Activated gamma-delta T cell treated with anti-CD3 and anti-CD28 coated beads, Interleukin-2, amount 50 U/mL, for 16 hours (primary cell): Measurements from ENCODE around the gene SEC22C.

ENCODE experiments used
- DNase-seq: peaks from one replicate; pipeline ENCODE4 v3.0.0-alpha.2; 2020; ENCODE audit warnings: low read depth

SEC22C gene

DNA sequence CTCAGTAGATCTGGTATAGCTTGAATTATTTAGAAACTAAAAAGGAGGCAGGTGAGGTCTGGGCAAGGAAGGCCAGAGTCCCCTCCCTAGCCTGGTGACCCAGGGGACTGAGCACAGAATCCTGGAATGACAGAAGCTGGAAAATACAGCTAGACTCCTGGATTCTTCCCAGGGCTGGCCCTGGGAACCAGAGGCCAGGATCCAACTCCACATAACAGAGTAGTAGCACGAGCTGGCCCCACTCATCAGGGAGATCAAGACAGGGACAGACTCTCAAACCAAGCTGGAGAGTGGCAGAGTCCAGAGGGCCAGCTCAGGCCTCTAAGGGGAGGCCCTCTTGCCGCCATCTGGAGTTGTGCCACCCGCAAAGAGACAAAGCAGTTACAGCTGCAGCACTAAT, 68.6 kb downstream of the SEC22C start:
- DNase-seq: no peak

DNA sequence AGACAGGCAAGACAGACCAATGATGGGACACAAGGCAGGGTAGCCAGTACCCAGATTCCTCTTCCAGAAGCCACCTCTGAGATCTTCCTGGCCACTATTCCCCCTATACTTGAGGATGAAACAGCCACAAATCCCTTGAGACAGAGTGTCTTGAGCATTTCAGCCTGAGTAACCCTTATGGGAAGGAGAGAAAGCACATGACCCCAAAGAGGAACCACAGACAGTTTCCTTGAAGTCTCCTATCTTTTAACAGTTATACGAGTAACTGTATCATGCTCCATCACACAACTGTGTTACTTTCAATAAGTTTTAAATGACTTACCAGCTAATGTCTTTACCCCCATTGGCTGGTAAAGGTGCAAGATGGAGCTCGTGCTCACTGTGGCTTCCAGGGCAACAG, 70.0 kb downstream of the SEC22C start:
- no peak for DNase-seq

GRCh38 chr3:42511201-42511600, 70.6 kb downstream of the SEC22C start:
- DNase-seq: no peak

DNA sequence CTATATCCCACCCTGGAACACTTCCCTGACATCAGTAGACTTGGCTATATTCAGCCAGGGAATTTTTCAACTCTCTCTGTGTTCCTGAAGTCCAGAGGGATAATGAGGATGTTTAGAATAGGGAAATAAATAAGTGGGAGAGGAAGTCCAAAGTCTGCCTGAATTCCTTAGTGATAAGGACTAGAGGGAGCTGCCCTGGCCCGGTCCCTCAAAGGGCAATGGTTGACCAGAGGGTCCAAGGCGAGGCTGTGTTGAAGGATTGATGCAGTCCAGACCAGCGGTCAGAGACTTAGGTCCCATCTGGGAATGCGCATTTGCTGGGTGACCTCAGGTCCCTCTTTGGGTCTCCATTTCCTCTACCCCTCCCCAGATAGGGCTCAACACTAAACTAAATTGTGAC, 71.4 kb downstream of the SEC22C start:
- DNase-seq: no peak

DNA sequence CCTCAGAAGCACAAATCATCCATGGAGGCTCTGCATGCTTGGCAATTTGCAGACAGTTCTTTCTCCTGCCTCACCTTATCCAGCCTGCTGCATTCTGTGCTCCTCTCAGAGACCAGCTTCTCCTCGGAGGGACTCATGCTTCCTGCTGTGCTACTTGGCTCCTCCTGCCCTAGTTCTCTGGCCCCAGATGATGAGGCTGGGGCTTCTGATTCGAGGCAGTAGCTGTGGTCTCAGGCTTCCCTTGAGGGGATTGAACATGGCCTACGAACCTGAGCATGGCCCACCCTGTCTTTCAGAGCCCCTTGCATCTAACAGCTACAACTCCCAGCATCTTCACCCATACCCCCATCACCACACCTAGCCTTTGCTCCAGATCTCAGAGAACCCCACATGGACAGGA, 72.7 kb downstream of the SEC22C start:
- no peak for DNase-seq

DNA sequence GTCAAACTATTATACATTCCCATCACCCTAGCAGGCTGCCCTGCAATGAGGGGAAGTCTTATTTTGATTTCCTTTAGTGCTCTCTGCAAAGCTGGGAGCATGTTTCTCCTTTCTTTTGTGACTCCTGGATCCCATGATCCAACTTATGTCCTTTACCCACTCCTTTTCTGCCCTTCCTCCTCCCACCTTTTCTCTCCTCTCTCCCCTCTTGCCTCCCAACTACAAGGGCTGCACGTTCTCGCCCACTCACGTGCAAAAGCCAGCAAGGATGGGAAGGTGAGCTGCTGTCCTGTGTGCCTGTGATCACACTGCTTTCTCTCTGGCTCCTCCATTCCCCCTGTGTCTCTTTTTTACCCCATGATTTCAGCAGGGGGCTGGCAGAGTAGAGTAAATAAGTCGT, 73.2 kb downstream of the SEC22C start:
- DNase-seq: no peak

GRCh38 chr3:42507761-42508335, 73.9 kb downstream of the SEC22C start:
- no peak for DNase-seq

GRCh38 chr3:42507252-42507651, 74.5 kb downstream of the SEC22C start:
- DNase-seq: no peak

GRCh38 chr3:42505849-42506410, 75.8 kb downstream of the SEC22C start:
- DNase-seq: no peak

- no peak for DNase-seq
Observed at GRCh38 chr3:42505128-42505848, 76.5 kb downstream of the SEC22C start.

GRCh38 chr3:42504334-42505127, 77.2 kb downstream of the SEC22C start:
- no peak for DNase-seq

- DNase-seq: no peak
Observed at GRCh38 chr3:42503957-42504333, 77.8 kb downstream of the SEC22C start.

- DNase-seq: no peak
Observed at GRCh38 chr3:42503251-42503924, 78.4 kb downstream of the SEC22C start.

DNA sequence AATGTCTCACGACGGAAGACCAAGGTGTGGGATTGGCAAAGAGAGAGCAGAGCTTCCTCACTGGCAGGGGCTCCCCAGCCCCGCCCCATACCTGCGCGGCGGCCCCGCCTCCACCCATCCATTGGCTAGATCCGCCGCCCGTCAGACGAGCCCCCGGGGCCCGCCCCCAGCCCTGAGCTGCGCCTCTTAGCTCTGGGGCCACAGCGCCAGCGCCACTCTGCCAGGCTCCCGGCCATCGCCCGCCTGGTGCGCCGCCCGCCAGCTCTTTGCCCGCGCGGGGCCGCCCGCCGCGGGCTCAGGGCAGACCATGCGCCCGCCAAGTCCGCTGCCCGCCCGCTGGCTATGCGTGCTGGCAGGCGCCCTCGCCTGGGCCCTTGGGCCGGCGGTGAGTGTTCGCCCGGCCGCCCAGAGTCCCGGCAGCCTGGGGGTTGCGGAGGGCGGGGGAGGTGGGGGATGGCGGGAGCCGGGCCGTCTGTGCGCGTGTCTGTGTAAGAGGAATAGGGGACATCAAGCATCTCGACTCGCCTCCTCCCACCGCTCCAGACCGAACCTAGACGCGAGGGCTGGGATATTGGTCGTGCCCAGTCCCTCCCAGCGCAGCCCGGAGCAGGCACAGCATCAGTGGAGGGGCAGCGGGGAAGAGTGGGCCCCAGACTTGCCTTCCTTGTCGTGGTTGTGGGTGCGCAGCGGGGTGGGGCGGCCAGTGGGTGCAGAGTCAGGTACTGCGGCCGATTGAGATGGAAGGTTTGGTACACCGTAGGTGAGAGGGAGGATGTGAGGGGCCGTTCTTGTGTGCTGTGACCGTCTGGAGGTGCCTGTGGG, 79.1 kb downstream of the SEC22C start, which contains the start of gene VIPR1:
TSS of gene VIPR1 (plus strand) at position 215 of the 822 bp plus-strand sequence. CDS start at position 308, 93 bp downstream.
- peak; percentile 84 for DNase-seq

- DNase-seq: peak; percentile 33
Observed at GRCh38 chr3:42501681-42502428, 79.9 kb downstream of the SEC22C start.

DNA sequence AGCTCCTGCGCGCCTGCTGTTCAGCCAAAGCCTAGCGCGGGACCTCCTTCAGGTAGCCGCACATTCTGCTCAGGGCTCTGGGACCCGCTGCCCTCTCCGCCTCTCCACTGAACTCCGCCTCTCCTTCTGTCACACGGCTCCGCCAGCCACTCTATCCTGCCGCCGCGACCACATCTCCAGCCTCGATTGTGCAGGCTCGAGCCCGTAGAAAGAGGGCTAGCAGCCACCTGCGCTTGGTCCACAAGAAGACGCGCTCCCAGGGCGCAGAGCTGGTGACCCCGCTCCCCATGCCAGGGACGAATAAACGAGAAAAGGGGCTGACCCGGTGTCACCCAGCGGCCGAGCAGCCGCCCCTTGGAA, 80.5 kb downstream of the SEC22C start:
- no peak for DNase-seq

- no peak for DNase-seq
Observed at GRCh38 chr3:42500909-42501308, 80.9 kb downstream of the SEC22C start.

- no peak for DNase-seq
Observed at GRCh38 chr3:42500091-42500490, 81.7 kb downstream of the SEC22C start.

GRCh38 chr3:42499478-42499871, 82.3 kb downstream of the SEC22C start:
- DNase-seq: no peak

- no peak for DNase-seq
Observed at GRCh38 chr3:42498791-42499477, 82.8 kb downstream of the SEC22C start.
